GM23338 (cell line): ENCODE measurements around the gene CLCN1. TPM values are rescaled to one million over a fixed set of nuclear protein-coding genes. Genes with fewer than 3 reads are reported as not detected.
A peak's percentile ranks its signal among the peaks of the same experiment; 100 is the strongest.

Experiments used
- ATAC-seq: fragments of 200-7000 bp; cut with Tn5 transposase; 3 replicates; pipeline ENCODE4 v1.9.1; 2020
- DNase-seq: peaks from one replicate; pipeline ENCODE4 v3.0.0-alpha.2; 2015; ENCODE audit warnings: low spot score
- H2AFZ ChIP-seq: fragments of 200-600 bp; sonication (generic); 2 replicates; pipeline ENCODE4 v1.8.0; 2016; ENCODE audit warnings: antibody characterized with exemption, mild to moderate bottlenecking, moderate library complexity
- H3F3A ChIP-seq: fragments of 200-600 bp; sonication (generic); replicated peaks from 2 replicates; pipeline ENCODE4 v1.8.0; 2017; ENCODE audit warnings: antibody characterized with exemption, mixed run types, low read depth
- H3K27ac ChIP-seq: fragments of 200-600 bp; sonication (generic); 2 replicates; pipeline ENCODE4 v1.6.1; 2016; ENCODE audit warnings: low read depth
- H3K27me3 ChIP-seq: fragments of 200-600 bp; sonication (generic); 2 replicates; pipeline ENCODE4 v1.8.0; 2016; ENCODE audit warnings: mild to moderate bottlenecking, mixed run types, moderate library complexity; ENCODE audit not compliant: insufficient read depth
- H3K36me3 ChIP-seq: fragments of 200-600 bp; sonication (generic); 2 replicates; pipeline ENCODE4 v1.8.0; 2016; ENCODE audit warnings: mild to moderate bottlenecking; ENCODE audit not compliant: insufficient read depth
- H3K4me1 ChIP-seq: fragments of 200-600 bp; sonication (generic); 2 replicates; pipeline ENCODE4 v1.8.0; 2016; ENCODE audit warnings: mild to moderate bottlenecking, moderate library complexity; ENCODE audit not compliant: insufficient read depth
- H3K4me2 ChIP-seq: fragments of 200-600 bp; sonication (generic); 2 replicates; pipeline ENCODE4 v1.7.1; 2017; ENCODE audit warnings: mixed run types
- H3K4me3 ChIP-seq: fragments of 200-600 bp; sonication (generic); 2 replicates; pipeline ENCODE4 v1.6.1; 2016; ENCODE audit warnings: mixed run types
- H3K79me2 ChIP-seq: fragments of 200-600 bp; sonication (generic); replicated peaks from 2 replicates; pipeline ENCODE4 v1.8.0; 2017; ENCODE audit warnings: mild to moderate bottlenecking; ENCODE audit not compliant: insufficient read depth
- H3K9me2 ChIP-seq: fragments of 200-600 bp; sonication (generic); 2 replicates; pipeline ENCODE4 v1.8.0; 2017; ENCODE audit not compliant: insufficient read depth
- H4K20me1 ChIP-seq: fragments of 200-600 bp; sonication (generic); replicated peaks from 2 replicates; pipeline ENCODE4 v1.8.0; 2017; ENCODE audit warnings: mild to moderate bottlenecking; ENCODE audit not compliant: insufficient read depth
- H3K27ac Mint-ChIP-seq: 2 replicates; pipeline ENCODE4 v1.8.0; 2020; ENCODE audit warnings: inconsistent platforms, mild to moderate bottlenecking, moderate library complexity, mixed read lengths
- H3K27me3 Mint-ChIP-seq: 3 replicates; pipeline ENCODE4 v1.8.0; 2022; ENCODE audit warnings: low read depth, mild to moderate bottlenecking, moderate library complexity, mixed read lengths, inconsistent platforms; ENCODE audit not compliant: insufficient read depth, poor library complexity
- H3K36me3 Mint-ChIP-seq: 3 replicates; pipeline ENCODE4 v1.8.0; 2021; ENCODE audit warnings: low read depth, mild to moderate bottlenecking, inconsistent platforms, moderate library complexity, mixed read lengths
- H3K4me1 Mint-ChIP-seq: 3 replicates; pipeline ENCODE4 v1.8.0; 2020; ENCODE audit warnings: mild to moderate bottlenecking, inconsistent platforms, mixed read lengths
- H3K4me3 Mint-ChIP-seq: 3 replicates; pipeline ENCODE4 v1.8.0; 2021; ENCODE audit warnings: moderate library complexity, mild to moderate bottlenecking, inconsistent platforms, mixed read lengths
- H3K9me3 Mint-ChIP-seq: 3 replicates; pipeline ENCODE4 v1.8.0; 2020; ENCODE audit warnings: moderate library complexity, mild to moderate bottlenecking, inconsistent platforms, mixed read lengths
- CREB1 ChIP-seq: fragments of 250-450 bp; sonication (Bioruptor Pico); IDR thresholded peaks from 2 replicates; pipeline ENCODE4 v1.5.0; 2020; ENCODE audit warnings: low read depth, mild to moderate bottlenecking, moderate library complexity
- CTCF ChIP-seq, 2 experiments: fragments of 200-600 bp in 1 of 2; sonication (generic) in 1 of 2; conservative IDR thresholded peaks; 2 replicates each; pipeline versions ENCODE4 v1.5.1 to v1.6.1; 2016 to 2017; ENCODE audit warnings: antibody characterized with exemption in 2 of 2, low read depth in 2 of 2, mild to moderate bottlenecking in 2 of 2, moderate library complexity in 1 of 2
- EZH2phosphoT487 ChIP-seq: fragments of 200-600 bp; sonication (generic); IDR thresholded peaks from one replicate; pipeline ENCODE4 v1.8.1; 2018; ENCODE audit warnings: antibody characterized with exemption; ENCODE audit not compliant: unreplicated experiment
- POLR2AphosphoS5 ChIP-seq: IDR thresholded peaks from 2 replicates; pipeline ENCODE4 v1.6.1; 2016; ENCODE audit warnings: antibody characterized with exemption, low read depth
- REST ChIP-seq: IDR thresholded peaks from one replicate; pipeline ENCODE4 v1.6.1; 2018; ENCODE audit warnings: antibody characterized with exemption; ENCODE audit not compliant: unreplicated experiment
- STAT1 ChIP-seq: IDR thresholded peaks from one replicate; pipeline ENCODE4 v1.6.1; 2016; ENCODE audit warnings: antibody characterized with exemption; ENCODE audit not compliant: unreplicated experiment
- ZNF114 ChIP-seq: fragments of 250-450 bp; sonication (Bioruptor Pico); IDR thresholded peaks from 2 replicates; pipeline ENCODE4 v1.5.0; 2020; ENCODE audit warnings: mild to moderate bottlenecking, moderate library complexity
- ZNF331 ChIP-seq: fragments of 250-450 bp; sonication (Bioruptor Pico); IDR thresholded peaks from 2 replicates; pipeline ENCODE4 v1.5.0; 2020; ENCODE audit warnings: low read depth, mild to moderate bottlenecking, moderate library complexity
- ZNF462 ChIP-seq: fragments of 250-450 bp; sonication (Bioruptor Pico); IDR thresholded peaks from 2 replicates; pipeline ENCODE4 v1.5.0; 2020; ENCODE audit warnings: mild to moderate bottlenecking, moderate library complexity
- polyA plus RNA-seq: library from polyadenylated mRNA; unstranded; fragments of >200 nt; fragmentation: Nextera tagmentation; extraction: Ambion mirVana; gene quantifications from 2 replicates; pipeline ENCODE4 v1.2.1, GENCODE V29; 2016
- total RNA-seq: library from RNA; depleted of rRNA; stranded (reverse); fragments of >200 nt; shearing (Covaris generic); gene quantifications from 2 replicates; pipeline ENCODE4 v1.2.3, GENCODE V29; 2014

Gene CLCN1
- total and polyA plus RNA-seq, 2 experiments from 2014 or later, result 0.38 to 0.48 TPM

- Histone ChIP-seq H3K36me3 (peaks cover 11% of the 10 kb centered on the region), H3K9me2 (no peaks in the 10 kb centered on the region; the same call in 1 of the 2 replicates), H3K27ac (0 out of 2 replicates have a peak overlapping the region, but pooled peaks have one; percentile 74), H3K79me2 (no peaks in the 10 kb centered on the region), H3K4me1 (peaks cover 16% of the 10 kb centered on the region), H3F3A (no peaks in the 10 kb centered on the region), H3K4me3 (peak overlapping the region; percentile 91), H4K20me1 (no peaks in the 10 kb centered on the region), H3K4me2 (peak overlapping the region; percentile 90), H2AFZ (peak overlapping the region; percentile 59; the same call in 1 of the 2 replicates), H3K27me3 (peaks cover 22% of the 10 kb centered on the region)
- TF ChIP-seq POLR2AphosphoS5, result no peak
- no peak for TF ChIP-seq REST
- TF ChIP-seq CREB1, result no peak
- no peak for TF ChIP-seq EZH2phosphoT487
- TF ChIP-seq CTCF (conservative IDR thresholded peaks at IDR 0.05; ENCODE audit: low read depth in 2 of 2), result 0 out of 4 replicates have a peak, but pooled peaks of 1 of the 2 experiments have one; percentile 11
- TF ChIP-seq ZNF331, result no peak
- TF ChIP-seq ZNF462 (CRISPR knock-in tag), result no peak
- TF ChIP-seq ZNF114 (CRISPR knock-in tag), result no peak
- no peak for TF ChIP-seq STAT1
- peak overlapping the region; percentile 90 for H3K4me3 Mint-ChIP-seq
- H3K9me3 Mint-ChIP-seq, result no peaks in the 10 kb centered on the region; the same call in 1 of the 3 replicates
- H3K36me3 Mint-ChIP-seq, result peaks cover 38% of the 10 kb centered on the region
- peaks cover 21% of the 10 kb centered on the region for H3K4me1 Mint-ChIP-seq
- DNase-seq, result peak; percentile 74
- ATAC-seq, result peak; percentile 39
- H3K27me3 Mint-ChIP-seq, result peaks cover 21% of the 10 kb centered on the region
- H3K27ac Mint-ChIP-seq, result no peak overlapping the region
Observed at GRCh38 chr7:143360788-143361551, 45.1 kb downstream of the CLCN1 start.
